SU-DHL-6 (cell line): ENCODE measurements around the gene MEOX2.

Experiments used
- H2AFZ ChIP-seq: fragments of 200-600 bp; sonication (generic); 2 replicates; pipeline ENCODE4 v1.6.1; 2014; ENCODE audit warnings: low read depth, mild to moderate bottlenecking, moderate library complexity, mixed read lengths, antibody characterized with exemption, low read length; ENCODE audit not compliant: severe bottlenecking
- H3F3A ChIP-seq: fragments of 200-600 bp; shearing (Covaris generic); 2 replicates; pipeline ENCODE4 v1.6.0; 2016; ENCODE audit warnings: antibody characterized with exemption, mild to moderate bottlenecking; ENCODE audit not compliant: insufficient read depth
- H3K27ac ChIP-seq: fragments of 200-600 bp; sonication (generic); 2 replicates; pipeline ENCODE4 v1.5.1; 2016; ENCODE audit warnings: low read depth, mild to moderate bottlenecking, low read length, moderate library complexity, mixed read lengths
- H3K27me3 ChIP-seq: fragments of 200-600 bp; sonication (generic), shearing (Covaris generic); 2 replicates; pipeline ENCODE4 v1.6.0; 2014; ENCODE audit warnings: mild to moderate bottlenecking, low read length
- H3K36me3 ChIP-seq: fragments of 200-600 bp; sonication (generic); 2 replicates; pipeline ENCODE4 v1.6.1; 2014; ENCODE audit warnings: mild to moderate bottlenecking, low read length, mixed read lengths
- H3K4me2 ChIP-seq: fragments of 300-600, 200-600 bp; shearing (Covaris generic), sonication (generic); 2 replicates; pipeline ENCODE4 v1.6.0; 2014; ENCODE audit warnings: low read length, low read depth, mild to moderate bottlenecking; ENCODE audit not compliant: poor library complexity, severe bottlenecking
- H3K4me3 ChIP-seq: fragments of 200-600 bp; sonication (generic); 2 replicates; pipeline ENCODE4 v1.5.1; 2014; ENCODE audit warnings: antibody characterized with exemption, low read length, mild to moderate bottlenecking, mixed read lengths; ENCODE audit not compliant: insufficient read depth, poor library complexity, severe bottlenecking
- H3K79me2 ChIP-seq: fragments of 200-600 bp; sonication (generic); 2 replicates; pipeline ENCODE4 v1.6.1; 2014; ENCODE audit warnings: mild to moderate bottlenecking, low read length, moderate library complexity; ENCODE audit not compliant: insufficient read depth
- H3K9ac ChIP-seq: fragments of 200-600 bp; sonication (generic); 2 replicates; pipeline ENCODE4 v1.7.0; 2014; ENCODE audit warnings: mild to moderate bottlenecking, low read length
- H3K9me2 ChIP-seq: fragments of 200-600 bp; sonication (generic); replicated peaks from 2 replicates; pipeline ENCODE4 v1.6.1; 2014; ENCODE audit warnings: low read length; ENCODE audit not compliant: insufficient read depth
- H3K9me3 ChIP-seq: fragments of 200-600 bp; sonication (generic); 2 replicates; pipeline ENCODE4 v1.6.1; 2014; ENCODE audit warnings: low read length, mixed read lengths; ENCODE audit not compliant: insufficient read depth
- H4K20me1 ChIP-seq: fragments of 200-600 bp; sonication (generic); 2 replicates; pipeline ENCODE4 v1.6.1; 2014; ENCODE audit warnings: low read depth, mild to moderate bottlenecking, antibody characterized with exemption, low read length, moderate library complexity, mixed read lengths
- CTCF ChIP-seq: fragments of 200-600 bp; sonication (generic); IDR thresholded peaks from one replicate; pipeline ENCODE4 v1.5.1; 2017; ENCODE audit warnings: antibody characterized with exemption, mild to moderate bottlenecking, low read length, moderate library complexity; ENCODE audit not compliant: insufficient read depth, poor library complexity, severe bottlenecking
- EZH2phosphoT487 ChIP-seq: fragments of 200-600 bp; sonication (generic), shearing (Covaris generic); conservative IDR thresholded peaks from 2 replicates; pipeline ENCODE4 v1.6.1; 2018; ENCODE audit warnings: mild to moderate bottlenecking, antibody characterized with exemption, low read length, moderate library complexity, mixed read lengths

Gene MEOX2

GRCh38 chr7:15686295-15686956 lies at the start of gene MEOX2:
Gene MEOX2, minus strand, starts transcription at chr7:15686683. Its CDS starts 281 bp downstream, at chr7:15686402.
- H3K4me2 ChIP-seq: no peak within 1 kb of the TSS
- TF ChIP-seq CTCF (no peak), EZH2phosphoT487 (no peak)
- H3K36me3 ChIP-seq: no peaks in the 10 kb centered on the region
- no peak within 1 kb of the TSS for H3K4me3 ChIP-seq
- H2AFZ ChIP-seq: no peak within 1 kb of the TSS
- no peak within 1 kb of the TSS for H3K27ac ChIP-seq
- H3F3A ChIP-seq: no peaks in the 10 kb centered on the region
- no peaks in the 10 kb centered on the region for H3K27me3 ChIP-seq
- H3K9ac ChIP-seq: no peak within 1 kb of the TSS
- no peaks in the 10 kb centered on the region for H4K20me1 ChIP-seq
- no peaks in the 10 kb centered on the region for H3K9me2 ChIP-seq
- H3K79me2 ChIP-seq: no peaks in the 10 kb centered on the region
- H3K9me3 ChIP-seq: no peaks in the 10 kb centered on the region

- Histone ChIP-seq H3K36me3 (no peaks in the 10 kb centered on the region), H3K9me3 (no peaks in the 10 kb centered on the region), H2AFZ (no peak overlapping the region), H3K79me2 (no peaks in the 10 kb centered on the region), H3K9me2 (no peaks in the 10 kb centered on the region), H3K4me2 (no peak overlapping the region), H3F3A (no peaks in the 10 kb centered on the region), H4K20me1 (no peaks in the 10 kb centered on the region), H3K9ac (no peak overlapping the region), H3K27me3 (no peaks in the 10 kb centered on the region), H3K4me3 (no peak overlapping the region), H3K27ac (no peak overlapping the region)
- no peak for TF ChIP-seq EZH2phosphoT487
- TF ChIP-seq CTCF: no peak
Observed at GRCh38 chr7:15729746-15730145, 43.3 kb upstream of the MEOX2 start.

DNA sequence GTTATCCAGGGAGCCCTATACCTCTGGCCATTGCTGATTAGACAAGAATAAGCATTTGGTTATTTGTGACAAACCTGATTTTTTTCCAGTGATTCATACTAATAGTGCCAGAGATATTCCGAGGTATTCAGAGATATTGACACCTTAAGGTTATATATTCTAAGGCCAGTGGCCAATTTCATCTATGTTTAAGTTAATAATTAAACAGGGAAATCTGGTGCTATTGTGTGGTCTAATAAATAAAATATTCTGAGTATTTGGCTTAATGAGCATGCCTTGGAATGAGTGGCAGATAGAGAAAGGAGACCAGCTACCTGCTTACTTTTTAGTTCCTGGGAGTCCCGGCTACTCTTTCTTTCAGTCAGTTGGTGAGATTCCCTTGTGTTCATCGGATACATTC lies 38.6 kb upstream of the MEOX2 start:
- Histone ChIP-seq H3K79me2 (no peaks in the 10 kb centered on the region), H3K4me3 (no peak overlapping the region), H3F3A (no peaks in the 10 kb centered on the region), H2AFZ (no peak overlapping the region), H3K4me2 (no peak overlapping the region), H4K20me1 (no peaks in the 10 kb centered on the region), H3K9ac (no peak overlapping the region), H3K27me3 (no peaks in the 10 kb centered on the region), H3K27ac (no peak overlapping the region), H3K36me3 (no peaks in the 10 kb centered on the region), H3K9me3 (no peaks in the 10 kb centered on the region), H3K9me2 (no peaks in the 10 kb centered on the region)
- TF ChIP-seq EZH2phosphoT487 (no peak), CTCF (no peak)
